Ascending aorta (tissue), 2 donors: Measurements from ENCODE around the gene DENND2C. TPM values are rescaled to one million over a fixed set of nuclear protein-coding genes. Genes with fewer than 3 reads are reported as not detected.

Experiments
- DNase-seq, 2 donors: peaks; one replicate each; pipeline ENCODE4 v3.0.0-alpha.2; 2019; ENCODE audit warnings: low spot score in 2 of 2
- H3K27ac ChIP-seq, 2 donors: fragments of 200-600 bp; sonication (generic); one replicate each; pipeline ENCODE4 v1.5.1; 2016 to 2017; ENCODE audit warnings: mild to moderate bottlenecking in 1 of 2
- H3K27me3 ChIP-seq: fragments of 200-600 bp; sonication (generic); one replicate; pipeline ENCODE4 v1.5.1; 2017
- H3K36me3 ChIP-seq, 2 donors: fragments of 200-600 bp; sonication (generic); one replicate each; pipeline ENCODE4 v1.5.1; 2016
- H3K4me1 ChIP-seq, 2 donors: fragments of 200-600 bp; sonication (generic); one replicate each; pipeline ENCODE4 v1.5.1; 2016 to 2017; ENCODE audit warnings: mild to moderate bottlenecking in 1 of 2
- H3K4me3 ChIP-seq, 2 donors: fragments of 200-600 bp; sonication (generic); one replicate each; pipeline ENCODE4 v1.5.1; 2016 to 2017; ENCODE audit warnings: mild to moderate bottlenecking in 1 of 2
- H3K9me3 ChIP-seq, 2 donors: fragments of 200-600 bp; sonication (generic); one replicate each; pipeline ENCODE4 v1.5.1; 2016
- CTCF ChIP-seq, 3 experiments: fragments of 200-600 bp in 2 of 3; fragments of 450-650 bp in 1 of 3; sonication (generic) in 2 of 3; IDR thresholded peaks; one replicate each; pipeline ENCODE4 v1.5.1; 2016 to 2019; ENCODE audit warnings: antibody characterized with exemption in 3 of 3, mild to moderate bottlenecking in 1 of 3, moderate library complexity in 1 of 3
- intact Hi-C: fragments of 100-400 bp; cut with DNase I; formaldehyde crosslinking; loops from one replicate; pipeline ENCODE4 v1.15.1; 2023
- total RNA-seq: library from RNA; depleted of rRNA; stranded (reverse); fragments of >200 nt; gene quantifications from one replicate; pipeline ENCODE4 v1.1.0, GENCODE V29; 2016

DENND2C gene
- total RNA-seq, 1 donor from 2014 or later, result 5.4 TPM

- Histone ChIP-seq H3K9me3 (no peaks in the 10 kb centered on the region), H3K27me3 (no peaks in the 10 kb centered on the region), H3K4me1 (no peaks in the 10 kb centered on the region), H3K4me3 (no peak overlapping the region), H3K27ac (no peak overlapping the region), H3K36me3 (peaks cover 13 to 48% of the 10 kb centered on the region in 2 donors)
- no peak for TF ChIP-seq CTCF (IDR thresholded peaks at IDR 0.05)
- no peak for DNase-seq
- intact Hi-C loops, result no loop called here
Measured at GRCh38 chr1:114594046-114594445, 75.8 kb downstream of the DENND2C start.

- no peak overlapping the region for H3K27ac ChIP-seq
- H3K27me3 ChIP-seq, result no peaks in the 10 kb centered on the region
- TF ChIP-seq CTCF (IDR thresholded peaks at IDR 0.05), result no peak
- intact Hi-C loops, result loop anchor here (10.0 kb wide), 2 partner anchors 506 to 684 kb away; partner anchors contain the start of genes AP4B1 and DCLRE1B
- H3K4me1 ChIP-seq, result no peaks in the 10 kb centered on the region
- H3K9me3 ChIP-seq, result no peaks in the 10 kb centered on the region
- no peak for DNase-seq
- H3K4me3 ChIP-seq, result no peak overlapping the region
- peaks cover 8 to 22% of the 10 kb centered on the region in 2 donors for H3K36me3 ChIP-seq
Measured at GRCh38 chr1:114589122-114589521, 80.7 kb downstream of the DENND2C start.

GRCh38 chr1:114588196-114588689 is 81.6 kb downstream of the DENND2C start:
- H3K27ac ChIP-seq, result no peak overlapping the region
- intact Hi-C loops, result loop anchor here (10.0 kb wide), 2 partner anchors 507 to 683 kb away; partner anchors contain the start of genes AP4B1 and DCLRE1B
- H3K36me3 ChIP-seq, result peaks cover 0 to 13% of the 10 kb centered on the region in 2 donors
- no peak for TF ChIP-seq CTCF (IDR thresholded peaks at IDR 0.05)
- H3K27me3 ChIP-seq, result no peaks in the 10 kb centered on the region
- H3K4me1 ChIP-seq, result no peaks in the 10 kb centered on the region
- no peak overlapping the region for H3K4me3 ChIP-seq
- H3K9me3 ChIP-seq, result no peaks in the 10 kb centered on the region
- DNase-seq, result no peak

GRCh38 chr1:114587203-114587991 is 82.5 kb downstream of the DENND2C start:
- no peaks in the 10 kb centered on the region for H3K4me1 ChIP-seq
- no peaks in the 10 kb centered on the region for H3K27me3 ChIP-seq
- intact Hi-C loops, result loop anchor here (10.0 kb wide), 2 partner anchors 507 to 683 kb away; partner anchors contain the start of genes AP4B1 and DCLRE1B
- H3K9me3 ChIP-seq, result no peaks in the 10 kb centered on the region
- H3K27ac ChIP-seq, result no peak overlapping the region
- DNase-seq, result no peak
- H3K4me3 ChIP-seq, result no peak overlapping the region
- H3K36me3 ChIP-seq, result peaks cover 0 to 7% of the 10 kb centered on the region in 2 donors
- TF ChIP-seq CTCF (IDR thresholded peaks at IDR 0.05), result no peak

GRCh38 chr1:114586513-114587047 is 83.3 kb downstream of the DENND2C start:
- Histone ChIP-seq H3K27me3 (no peaks in the 10 kb centered on the region), H3K9me3 (no peaks in the 10 kb centered on the region), H3K4me1 (peaks cover 0 to 5% of the 10 kb centered on the region in 2 donors), H3K27ac (no peak overlapping the region), H3K4me3 (no peak overlapping the region), H3K36me3 (peaks cover 0 to 5% of the 10 kb centered on the region in 2 donors)
- no peak for DNase-seq
- TF ChIP-seq CTCF (IDR thresholded peaks at IDR 0.05), result no peak
- intact Hi-C loops, result loop anchor here (10.0 kb wide), 2 partner anchors 508 to 682 kb away; partner anchors contain the start of genes AP4B1 and DCLRE1B
